Trophoblast cell (in vitro differentiated cells and primary cell): ENCODE results near the gene C2CD5.

Experiments used
- DNase-seq, 2 donors: peaks; one replicate each; pipeline ENCODE4 v3.0.0-alpha.2; 2016
- H2AFZ ChIP-seq: 2 replicates; pipeline ENCODE4 v1.6.1; 2013; ENCODE audit warnings: low read length, moderate library complexity, mild to moderate bottlenecking; ENCODE audit not compliant: insufficient read depth, poor library complexity
- H2AK5ac ChIP-seq: 2 replicates; pipeline ENCODE4 v1.6.1; 2013; ENCODE audit warnings: mild to moderate bottlenecking, low read length
- H2BK120ac ChIP-seq: 2 replicates; pipeline ENCODE4 v1.6.1; 2013; ENCODE audit warnings: low read length, mild to moderate bottlenecking, moderate library complexity; ENCODE audit not compliant: insufficient read depth, poor library complexity
- H2BK12ac ChIP-seq: 2 replicates; pipeline ENCODE4 v1.6.1; 2013; ENCODE audit warnings: mild to moderate bottlenecking, low read length, moderate library complexity
- H2BK5ac ChIP-seq: 2 replicates; pipeline ENCODE4 v1.6.1; 2013; ENCODE audit warnings: low read length, low read depth, moderate library complexity, mild to moderate bottlenecking; ENCODE audit not compliant: poor library complexity
- H3K14ac ChIP-seq: 2 replicates; pipeline ENCODE4 v1.6.1; 2013; ENCODE audit warnings: mild to moderate bottlenecking, low read length
- H3K18ac ChIP-seq: 2 replicates; pipeline ENCODE4 v1.6.1; 2013; ENCODE audit warnings: mild to moderate bottlenecking, low read length
- H3K23ac ChIP-seq: 2 replicates; pipeline ENCODE4 v1.6.1; 2013; ENCODE audit warnings: low read length
- H3K27ac ChIP-seq: 2 replicates; pipeline ENCODE4 v1.5.1; 2013; ENCODE audit warnings: low read depth, mild to moderate bottlenecking, inconsistent platforms, low read length, moderate library complexity
- H3K27me3 ChIP-seq: 2 replicates; pipeline ENCODE4 v1.6.1; 2013; ENCODE audit warnings: inconsistent platforms, mild to moderate bottlenecking, low read length, moderate library complexity; ENCODE audit not compliant: insufficient read depth
- H3K36me3 ChIP-seq, 2 experiments: 1 replicate in 1 of 2; 2 replicates in 1 of 2; pipeline ENCODE4 v1.6.1; 2013; ENCODE audit warnings: low read length in 2 of 2, mild to moderate bottlenecking in 2 of 2, moderate library complexity in 1 of 2; ENCODE audit not compliant: insufficient read depth in 2 of 2, control insufficient read depth in 1 of 2
- H3K4ac ChIP-seq: 2 replicates; pipeline ENCODE4 v1.6.1; 2013; ENCODE audit warnings: low read depth, mild to moderate bottlenecking, low read length, moderate library complexity
- H3K4me1 ChIP-seq, 2 experiments: 1 replicate in 1 of 2; 2 replicates in 1 of 2; pipeline ENCODE4 v1.6.1; 2013; ENCODE audit warnings: low read length in 2 of 2, mild to moderate bottlenecking in 2 of 2, moderate library complexity in 1 of 2; ENCODE audit not compliant: insufficient read depth in 2 of 2, control insufficient read depth in 1 of 2
- H3K4me2 ChIP-seq: 2 replicates; pipeline ENCODE4 v1.6.1; 2013; ENCODE audit warnings: inconsistent platforms, mild to moderate bottlenecking, low read length, moderate library complexity
- H3K4me3 ChIP-seq: 2 replicates; pipeline ENCODE4 v1.5.1; 2013; ENCODE audit warnings: mild to moderate bottlenecking, low read depth, low read length, inconsistent platforms
- H3K79me1 ChIP-seq: one replicate; pipeline ENCODE4 v1.6.1; 2013; ENCODE audit warnings: low read length
- H3K79me2 ChIP-seq: 2 replicates; pipeline ENCODE4 v1.6.1; 2013; ENCODE audit warnings: low read length, mild to moderate bottlenecking; ENCODE audit not compliant: control insufficient read depth, insufficient read depth, poor library complexity
- H3K9ac ChIP-seq: 2 replicates; pipeline ENCODE4 v1.6.1; 2013; ENCODE audit warnings: mild to moderate bottlenecking, low read length
- H3K9me3 ChIP-seq: 2 replicates; pipeline ENCODE4 v1.6.1; 2013; ENCODE audit warnings: low read depth, mild to moderate bottlenecking, control low read depth, inconsistent platforms, low read length; ENCODE audit not compliant: insufficient read depth
- H4K12ac ChIP-seq: 2 replicates; pipeline ENCODE4 v1.6.1; 2013; ENCODE audit warnings: low read depth, mild to moderate bottlenecking, low read length, moderate library complexity
- H4K8ac ChIP-seq: 2 replicates; pipeline ENCODE4 v1.6.1; 2013; ENCODE audit warnings: low read depth, mild to moderate bottlenecking, low read length, moderate library complexity
- H4K91ac ChIP-seq: one replicate; pipeline ENCODE4 v1.6.1; 2013; ENCODE audit warnings: low read depth, mild to moderate bottlenecking, low read length, moderate library complexity
- WGBS: extraction: QIAGEN DNeasy Blood & Tissue Kit; methylation state at CpG from one replicate; pipeline ENCODE4 v1.1.7; 2013; ENCODE audit warnings: missing lambda C conversion rate; ENCODE audit not compliant: insufficient read length, insufficient coverage; ENCODE audit errors: extremely low coverage; 5-methylcytosine and 5-hydroxymethylcytosine counted together

Gene C2CD5

GRCh38 chr12:22463306-22463705 lies 81.0 kb downstream of the C2CD5 start:
- no peaks in the 10 kb centered on the region for H3K27me3 ChIP-seq
- no peak overlapping the region for H2BK5ac ChIP-seq
- no peak overlapping the region for H3K18ac ChIP-seq
- H3K36me3 ChIP-seq, result no peaks in the 10 kb centered on the region
- no peak overlapping the region for H3K14ac ChIP-seq
- no peaks in the 10 kb centered on the region for H3K79me1 ChIP-seq
- H4K8ac ChIP-seq, result no peak overlapping the region
- no peaks in the 10 kb centered on the region for H3K4me1 ChIP-seq
- no peak overlapping the region for H3K4me3 ChIP-seq
- H3K23ac ChIP-seq, result no peak overlapping the region
- H2BK120ac ChIP-seq, result no peak overlapping the region
- DNase-seq, result no peak
- no peak overlapping the region for H4K12ac ChIP-seq
- H4K91ac ChIP-seq, result no peak overlapping the region
- H3K9ac ChIP-seq, result no peak overlapping the region
- H3K4ac ChIP-seq, result no peak overlapping the region
- no peak overlapping the region for H2AFZ ChIP-seq
- H3K79me2 ChIP-seq, result no peaks in the 10 kb centered on the region
- no peak overlapping the region for H3K4me2 ChIP-seq
- no CpG with 5 or more reads among the region's 2 CpGs for WGBS
- no peak overlapping the region for H2BK12ac ChIP-seq
- no peaks in the 10 kb centered on the region for H3K9me3 ChIP-seq
- H2AK5ac ChIP-seq, result no peak overlapping the region
- no peak overlapping the region for H3K27ac ChIP-seq

DNA sequence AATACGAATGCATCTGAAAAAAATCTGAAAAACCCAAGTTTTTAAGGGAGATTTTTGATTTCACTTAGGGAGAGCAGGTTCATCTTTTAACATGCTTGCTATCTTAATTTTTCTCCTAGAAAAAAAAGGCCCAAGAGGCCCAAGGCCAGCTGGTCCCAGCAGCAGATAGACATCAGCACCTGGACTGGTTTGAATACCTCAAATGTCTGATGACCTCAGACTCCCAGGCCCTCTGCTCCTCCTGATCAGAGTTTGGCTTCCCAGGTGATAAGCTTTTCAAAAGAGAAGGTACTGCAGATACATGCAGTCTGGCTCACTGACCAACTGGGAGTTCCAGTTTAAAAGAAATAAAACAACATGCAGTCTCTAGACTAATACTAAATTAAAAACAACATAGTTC lies 82.6 kb downstream of the C2CD5 start:
- no peaks in the 10 kb centered on the region for H3K4me1 ChIP-seq
- H3K23ac ChIP-seq, result no peak overlapping the region
- H2BK120ac ChIP-seq, result no peak overlapping the region
- no peak overlapping the region for H2BK12ac ChIP-seq
- no peak overlapping the region for H2AFZ ChIP-seq
- H3K9me3 ChIP-seq, result no peaks in the 10 kb centered on the region
- no peak overlapping the region for H3K4ac ChIP-seq
- H4K12ac ChIP-seq, result no peak overlapping the region
- H3K4me2 ChIP-seq, result no peak overlapping the region
- no peaks in the 10 kb centered on the region for H3K27me3 ChIP-seq
- no peak overlapping the region for H3K27ac ChIP-seq
- no peaks in the 10 kb centered on the region for H3K79me2 ChIP-seq
- no peak overlapping the region for H4K91ac ChIP-seq
- H3K18ac ChIP-seq, result no peak overlapping the region
- no peak overlapping the region for H3K9ac ChIP-seq
- H3K4me3 ChIP-seq, result no peak overlapping the region
- no peak overlapping the region for H4K8ac ChIP-seq
- DNase-seq, result peak; percentile 80 to 89
- no peak overlapping the region for H3K14ac ChIP-seq
- no CpG with 5 or more reads among the region's 1 CpG for WGBS
- H2BK5ac ChIP-seq, result no peak overlapping the region
- no peaks in the 10 kb centered on the region for H3K79me1 ChIP-seq
- H3K36me3 ChIP-seq, result no peaks in the 10 kb centered on the region
- H2AK5ac ChIP-seq, result no peak overlapping the region

- Histone ChIP-seq H2AK5ac (no peak overlapping the region), H3K4me3 (no peak overlapping the region), H3K79me1 (no peaks in the 10 kb centered on the region), H3K4me2 (no peak overlapping the region), H2AFZ (no peak overlapping the region), H4K91ac (no peak overlapping the region), H3K18ac (no peak overlapping the region), H2BK5ac (no peak overlapping the region), H4K8ac (no peak overlapping the region), H3K9ac (no peak overlapping the region), H3K9me3 (no peaks in the 10 kb centered on the region), H3K27me3 (no peaks in the 10 kb centered on the region), H3K4me1 (no peaks in the 10 kb centered on the region), H3K79me2 (no peaks in the 10 kb centered on the region), H2BK120ac (no peak overlapping the region), H3K23ac (no peak overlapping the region), H2BK12ac (no peak overlapping the region), H4K12ac (no peak overlapping the region), H3K4ac (no peak overlapping the region), H3K36me3 (peaks cover 0 to 1% of the 10 kb centered on the region in 2 experiments), H3K14ac (no peak overlapping the region), H3K27ac (no peak overlapping the region)
- WGBS, result no CpG with 5 or more reads among the region's 3 CpGs
- DNase-seq, result peak; percentile 25 to 88
These were observed 84.4 kb downstream of the C2CD5 start for GRCh38 chr12:22459838-22460490.

- H3K27ac ChIP-seq, result no peak overlapping the region
- H3K36me3 ChIP-seq, result peaks cover 0 to 1% of the 10 kb centered on the region in 2 experiments
- H3K27me3 ChIP-seq, result no peaks in the 10 kb centered on the region
- no peak overlapping the region for H3K18ac ChIP-seq
- no peak overlapping the region for H2BK120ac ChIP-seq
- H2BK12ac ChIP-seq, result no peak overlapping the region
- H4K8ac ChIP-seq, result no peak overlapping the region
- H3K4ac ChIP-seq, result no peak overlapping the region
- no CpG with 5 or more reads among the region's 6 CpGs for whole genome bisulfite sequencing
- H2AK5ac ChIP-seq, result no peak overlapping the region
- no peak for DNase-seq
- H3K9ac ChIP-seq, result no peak overlapping the region
- H3K4me3 ChIP-seq, result no peak overlapping the region
- no peak overlapping the region for H4K91ac ChIP-seq
- no peaks in the 10 kb centered on the region for H3K79me1 ChIP-seq
- no peak overlapping the region for H2BK5ac ChIP-seq
- H4K12ac ChIP-seq, result no peak overlapping the region
- no peak overlapping the region for H2AFZ ChIP-seq
- no peak overlapping the region for H3K14ac ChIP-seq
- H3K4me2 ChIP-seq, result no peak overlapping the region
- H3K23ac ChIP-seq, result no peak overlapping the region
- no peaks in the 10 kb centered on the region for H3K4me1 ChIP-seq
- H3K9me3 ChIP-seq, result no peaks in the 10 kb centered on the region
- no peaks in the 10 kb centered on the region for H3K79me2 ChIP-seq
These were observed 85.9 kb downstream of the C2CD5 start for GRCh38 chr12:22458298-22458937.
